T-helper 1 cell treated with Interleukin-12 subunit alpha and Interleukin-12 subunit beta and Interleukin-4 antibody, amounts not matched to agents 30 ng/mL and 1 ng/mL, for 36 hours (primary cell): ENCODE results near the gene RFPL3. TPM values are rescaled to one million over a fixed set of nuclear protein-coding genes. Genes with fewer than 3 reads are reported as not detected.
"Not testable (repeated sequence)": the region's sequence is repeated elsewhere in the genome, so short reads cannot be mapped to it uniquely, and the experiment has no call there.

Source experiments
- intact Hi-C: fragments of 100-400 bp; cut with micrococcal nuclease; formaldehyde crosslinking; loops from one replicate; pipeline ENCODE4 v1.15.1; 2024
- total RNA-seq: library from RNA; stranded (reverse); gene quantifications from 2 replicates; pipeline ENCODE4 v1.2.3, GENCODE V29; 2022

Gene RFPL3
- total RNA-seq, 1 donor from 2014 or later, result not detected

DNA sequence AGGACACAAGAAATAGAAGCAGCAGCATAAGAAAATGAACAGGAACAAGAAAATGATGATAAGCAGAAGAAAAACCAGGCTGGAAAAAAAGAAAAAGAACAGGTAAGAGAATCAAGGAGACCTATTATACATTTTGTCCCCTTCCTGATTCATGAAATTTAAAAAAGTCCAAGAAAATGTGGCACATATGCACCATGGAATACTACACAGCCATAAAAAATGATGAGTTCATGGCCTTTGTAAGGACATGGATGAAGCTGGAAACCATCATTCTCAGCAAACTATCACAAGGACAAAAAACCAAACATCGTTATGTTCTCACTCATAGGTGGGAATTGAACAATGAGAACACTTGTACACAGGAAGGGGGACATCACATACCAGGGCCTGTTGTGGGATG lies 5.8 kb upstream of the RFPL3 start:
- intact Hi-C loops, result loop anchor here (10.0 kb wide), 1 partner anchor 247 kb away; no protein-coding TSS in a partner anchor

DNA sequence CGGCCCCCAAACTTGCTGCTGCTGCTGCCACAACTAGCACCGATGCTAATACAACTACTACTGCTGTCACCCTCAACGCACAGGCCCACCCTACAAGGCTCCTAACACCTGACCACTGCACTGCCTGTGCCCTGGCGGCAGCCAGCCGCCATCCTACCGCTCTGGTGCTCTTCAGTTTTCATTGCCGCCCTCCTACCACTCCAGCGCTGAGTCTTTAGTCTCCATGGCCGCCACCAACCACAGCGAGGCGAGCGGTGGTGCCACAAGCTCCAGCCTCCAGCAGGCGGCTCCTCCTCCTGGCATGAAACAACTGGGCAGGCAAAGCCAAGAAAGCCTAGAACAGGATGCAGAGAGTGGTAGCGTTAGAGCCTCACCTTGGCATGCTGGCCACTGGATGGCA lies 5.0 kb upstream of the RFPL3 start:
- intact Hi-C loops, result loop anchor here (10.0 kb wide), 1 partner anchor 248 kb away; no protein-coding TSS in a partner anchor

DNA sequence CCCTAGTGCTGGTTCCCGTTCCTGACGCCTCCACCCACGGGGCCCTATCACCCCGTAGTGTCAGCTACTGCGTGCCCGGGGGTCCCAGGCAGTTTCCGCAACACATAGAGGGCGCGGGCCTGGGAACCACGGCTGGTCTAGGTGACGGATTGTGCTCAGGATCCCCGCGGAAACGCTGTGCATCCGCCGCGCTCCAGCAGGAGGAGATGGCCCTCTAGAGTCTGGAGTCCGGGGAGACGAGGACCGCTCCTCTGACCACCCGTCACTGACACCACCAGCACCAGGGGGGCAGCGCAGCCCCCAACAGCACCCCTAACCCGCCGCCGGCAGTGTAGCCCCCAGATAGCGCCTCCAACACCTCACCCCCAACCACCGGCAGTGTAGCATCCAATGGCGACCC lies 4.4 kb upstream of the RFPL3 start:
- intact Hi-C loops, result loop anchor here (10.0 kb wide), 1 partner anchor 248 kb away; no protein-coding TSS in a partner anchor

DNA sequence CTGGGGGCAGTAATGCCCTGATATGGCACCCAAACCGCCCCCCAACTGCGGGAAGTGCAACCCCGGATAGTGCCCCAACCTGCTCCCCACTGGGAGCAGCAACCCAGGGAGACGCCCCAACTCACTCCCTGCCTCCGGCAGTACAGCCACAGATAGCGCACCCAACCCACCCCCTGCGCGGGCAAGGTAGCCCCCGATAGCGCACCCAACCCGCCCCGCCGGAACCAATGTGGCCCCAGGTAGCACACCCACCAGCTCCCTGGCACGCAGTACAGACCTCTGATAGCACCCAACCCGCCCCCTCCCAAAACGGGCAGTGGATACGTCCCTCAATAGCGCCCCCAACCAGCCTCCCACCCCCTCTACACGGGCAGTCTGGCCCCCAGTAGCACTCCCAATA lies 3.8 kb upstream of the RFPL3 start:
- intact Hi-C loops, result loop anchor here (10.0 kb wide), 1 partner anchor 249 kb away; no protein-coding TSS in a partner anchor

DNA sequence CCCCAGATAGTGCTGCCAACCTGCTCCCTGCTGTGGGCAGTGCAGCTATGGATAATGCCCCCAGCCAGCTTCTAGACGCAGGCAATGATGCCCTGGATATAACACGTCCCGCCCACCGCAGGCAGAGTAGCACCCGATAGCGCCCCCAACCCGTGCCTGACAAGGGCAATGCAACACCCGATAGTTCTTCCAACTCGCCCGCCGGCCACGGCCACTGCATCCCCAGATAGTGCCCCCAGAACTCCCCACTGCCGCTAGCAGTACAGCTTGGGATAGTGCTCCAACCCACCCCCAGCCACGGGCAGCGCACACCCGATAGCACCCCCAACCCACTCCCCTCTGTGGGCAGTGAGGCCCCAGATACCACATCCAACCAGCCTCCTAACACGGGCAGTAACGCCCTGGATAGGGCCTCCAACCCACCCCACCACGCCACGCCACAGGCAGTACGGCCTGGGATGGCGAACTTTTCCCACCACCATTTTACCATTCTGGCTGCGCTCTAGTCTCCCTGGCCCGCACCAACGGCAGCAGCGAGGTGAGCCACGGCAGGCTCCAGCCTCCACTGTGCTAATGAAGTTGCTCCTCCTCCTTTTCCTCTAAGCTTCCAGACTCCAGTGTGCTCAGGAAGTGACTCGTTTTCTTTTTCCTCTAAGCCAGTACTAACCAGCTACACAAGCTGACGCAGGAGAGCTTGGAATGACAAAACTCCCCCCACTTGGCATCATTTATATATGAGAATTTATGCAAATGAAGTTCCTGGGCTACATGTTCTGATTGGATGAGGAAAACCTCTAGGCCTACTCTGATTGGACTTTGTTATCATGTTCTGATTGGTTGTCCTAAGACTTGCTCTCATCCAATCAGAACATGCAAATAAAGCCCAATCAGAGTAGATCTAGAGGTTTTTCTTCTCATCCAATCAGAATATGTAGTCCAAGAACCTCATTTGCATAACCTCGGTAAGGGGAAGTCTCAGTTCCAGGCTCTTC lies 3.0 kb upstream of the RFPL3 start:
- intact Hi-C loops, result loop anchor here (10.0 kb wide), 1 partner anchor 250 kb away; no protein-coding TSS in a partner anchor

DNA sequence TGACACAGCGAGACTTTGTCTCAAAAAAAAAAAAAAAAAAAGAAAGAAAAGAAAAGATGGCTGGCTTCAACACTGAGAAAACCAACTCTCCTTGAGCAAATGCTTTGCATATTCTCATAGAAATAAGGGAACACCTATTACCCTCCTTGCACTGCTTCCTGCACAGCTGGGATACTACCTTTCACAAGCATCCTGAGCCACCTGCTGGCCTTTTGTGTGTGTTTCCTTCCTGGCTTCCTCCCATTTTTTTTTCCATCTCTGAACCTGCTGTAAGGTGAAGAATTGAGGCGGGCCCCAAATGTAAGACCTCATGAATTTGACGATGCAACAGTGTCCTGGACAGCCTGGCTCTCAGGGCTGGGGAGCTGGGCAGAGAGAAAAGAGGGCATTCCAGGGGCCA lies 1.9 kb upstream of the RFPL3 start:
- intact Hi-C loops, result loop anchor here (10.0 kb wide), 1 partner anchor 251 kb away; no protein-coding TSS in a partner anchor

DNA sequence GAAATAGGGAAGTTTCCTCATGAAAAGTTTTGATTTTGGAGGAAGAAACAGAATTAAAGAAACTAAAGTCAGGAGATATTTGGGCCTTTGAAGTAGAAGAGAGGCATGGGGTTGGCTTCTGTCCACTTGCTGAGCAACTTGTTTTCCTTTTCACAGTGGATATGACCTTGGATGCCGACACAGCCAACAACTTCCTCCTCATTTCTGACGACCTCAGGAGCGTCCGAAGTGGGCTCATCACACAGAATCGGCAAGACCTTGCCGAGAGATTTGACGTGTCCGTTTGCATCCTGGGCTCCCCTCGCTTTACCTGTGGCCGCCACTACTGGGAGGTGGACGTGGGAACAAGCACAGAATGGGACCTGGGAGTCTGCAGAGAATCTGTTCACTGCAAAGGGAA lies 2.4 kb downstream of the RFPL3 start:
- intact Hi-C loops, result not testable (repeated sequence)

DNA sequence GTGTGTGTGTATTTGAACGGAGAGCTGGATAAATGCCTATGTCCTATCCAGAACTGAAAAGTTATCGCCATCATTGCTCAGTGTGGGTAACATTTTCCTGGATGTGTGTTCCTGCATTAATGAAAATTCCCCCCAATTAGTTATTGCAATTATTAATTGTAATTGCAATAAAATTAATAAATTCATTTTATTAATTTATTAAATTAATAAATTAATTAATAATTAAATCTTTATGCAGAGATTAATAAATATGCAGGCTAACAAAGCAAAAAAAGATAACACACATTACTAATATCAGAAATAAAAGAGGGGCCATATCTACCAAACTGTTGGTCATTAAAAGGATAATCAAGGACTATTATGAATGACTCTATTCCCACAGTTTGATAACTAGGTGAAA lies 3.6 kb downstream of the RFPL3 start:
- intact Hi-C loops, result no loop called here

DNA sequence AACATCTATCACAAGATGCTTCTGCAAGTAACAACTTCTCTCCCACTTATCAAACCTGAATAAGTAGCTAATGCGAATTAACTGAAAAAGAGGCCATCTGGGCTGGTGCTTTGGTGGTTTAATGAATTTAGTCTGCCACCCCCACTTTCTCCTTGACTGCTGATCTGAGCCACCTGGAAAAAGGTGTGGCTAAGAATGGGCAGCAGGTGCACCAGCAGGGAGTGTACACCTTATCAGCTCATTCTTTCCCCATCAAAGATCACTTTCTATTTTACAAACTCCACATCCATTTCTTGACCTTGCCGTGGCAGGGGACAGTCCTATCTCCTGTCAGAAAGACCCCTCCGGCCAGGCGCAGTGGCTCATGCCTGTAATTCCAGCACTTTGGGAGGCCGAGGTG lies 6.5 kb downstream of the RFPL3 start:
- intact Hi-C loops, result no loop called here

DNA sequence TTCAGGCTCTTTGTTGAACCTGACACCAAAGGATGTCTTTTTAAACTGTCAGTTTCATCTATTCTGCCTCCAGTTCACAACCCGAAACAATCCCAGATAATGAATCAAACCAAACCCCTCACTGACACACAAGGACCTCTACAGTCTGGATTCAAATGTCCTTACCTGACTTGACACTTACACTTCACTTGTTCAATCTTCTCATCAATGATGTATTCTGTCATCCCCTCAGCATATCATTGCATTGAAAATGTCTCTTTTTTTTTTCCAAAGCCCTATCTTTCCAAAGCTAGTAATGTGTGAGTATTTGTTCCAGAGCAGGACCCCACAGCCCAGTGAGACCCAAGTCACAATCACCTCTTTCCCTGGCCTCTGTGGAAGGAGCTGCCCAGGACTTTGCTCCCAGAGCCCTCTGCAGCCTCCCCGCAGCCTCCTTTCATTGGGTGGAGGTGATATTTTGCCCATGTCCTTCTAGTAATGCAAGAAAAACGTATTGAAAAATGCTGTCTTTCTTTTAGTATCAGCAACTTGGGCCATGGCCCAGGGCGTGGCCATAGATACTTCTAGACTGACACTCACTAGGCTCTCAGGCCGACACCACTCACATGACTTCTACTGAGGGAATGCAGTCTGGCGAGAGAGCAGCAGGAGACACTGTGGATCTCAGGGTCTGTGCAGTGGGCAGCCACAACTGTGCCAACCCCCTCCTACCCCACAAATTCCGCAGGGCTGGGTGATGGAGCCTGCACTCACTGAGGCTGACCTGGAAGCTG lies 18.2 kb downstream of the RFPL3 start:
- intact Hi-C loops, result no loop called here

DNA sequence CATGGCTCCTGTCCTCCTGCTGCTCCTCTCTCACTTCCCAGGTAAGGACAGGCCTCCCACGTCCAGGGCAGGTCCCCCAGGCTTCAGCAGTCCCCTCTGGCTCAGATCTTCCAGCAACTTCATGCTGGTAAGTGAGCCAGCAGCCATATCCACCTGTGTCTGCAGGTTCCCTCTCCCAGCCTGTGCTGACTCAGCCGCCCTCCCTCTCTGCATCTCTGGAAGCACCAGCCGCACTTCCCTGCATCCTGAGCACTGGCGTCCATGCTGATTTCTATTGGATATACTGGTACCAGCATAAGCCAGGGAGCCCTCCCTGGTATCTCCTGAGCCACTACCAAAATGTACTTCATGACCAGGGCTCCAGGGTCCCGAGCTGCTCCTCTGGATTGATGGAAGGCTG lies 19.0 kb downstream of the RFPL3 start:
- intact Hi-C loops, result no loop called here

DNA sequence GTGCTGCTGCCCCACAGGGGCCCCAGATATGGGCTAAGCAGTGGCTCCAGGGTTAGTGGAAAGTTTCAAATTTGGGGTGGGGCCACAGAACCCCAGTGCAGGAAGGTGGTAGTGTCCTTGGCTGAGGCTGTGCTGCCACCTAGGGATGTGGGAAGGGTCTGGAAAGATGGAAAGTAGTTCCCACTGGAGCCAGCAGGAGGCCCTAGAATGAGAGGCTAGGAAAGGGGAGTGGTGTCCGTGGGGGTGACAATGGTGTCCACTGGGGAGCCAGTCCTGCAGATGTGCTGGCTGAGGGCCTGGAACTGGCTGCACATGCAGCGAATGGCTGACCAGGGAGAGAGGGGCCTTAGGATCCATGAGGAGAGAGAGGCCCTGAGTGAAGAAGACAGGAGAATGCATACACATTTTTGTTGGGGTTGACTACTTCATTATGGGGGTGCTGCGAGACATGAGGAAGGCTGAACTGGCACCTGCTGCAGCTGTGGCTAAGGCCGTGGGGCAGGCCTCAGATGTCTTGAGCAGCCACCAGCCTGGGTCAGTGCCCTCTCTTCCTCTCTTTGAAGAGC lies 21.1 kb downstream of the RFPL3 start:
- intact Hi-C loops, result no loop called here

DNA sequence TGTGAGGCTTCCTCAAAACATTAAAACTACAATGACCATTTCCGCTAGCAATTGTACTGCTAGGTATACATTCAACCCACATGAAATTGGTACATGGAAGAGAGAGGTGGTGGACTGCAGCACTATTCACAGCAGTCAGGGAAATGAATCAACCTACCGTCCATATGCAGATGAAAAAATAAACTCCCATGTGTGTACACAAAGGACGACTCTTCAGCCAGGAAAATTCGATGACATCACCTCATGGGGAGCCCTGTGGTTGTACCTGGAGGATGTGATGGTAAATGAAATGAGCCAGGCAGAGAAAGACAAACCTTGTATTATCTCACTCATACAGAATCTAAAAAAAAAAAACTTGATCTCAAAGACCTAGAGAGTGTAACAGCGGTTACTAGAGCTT lies 23.3 kb downstream of the RFPL3 start:
- intact Hi-C loops, result no loop called here

DNA sequence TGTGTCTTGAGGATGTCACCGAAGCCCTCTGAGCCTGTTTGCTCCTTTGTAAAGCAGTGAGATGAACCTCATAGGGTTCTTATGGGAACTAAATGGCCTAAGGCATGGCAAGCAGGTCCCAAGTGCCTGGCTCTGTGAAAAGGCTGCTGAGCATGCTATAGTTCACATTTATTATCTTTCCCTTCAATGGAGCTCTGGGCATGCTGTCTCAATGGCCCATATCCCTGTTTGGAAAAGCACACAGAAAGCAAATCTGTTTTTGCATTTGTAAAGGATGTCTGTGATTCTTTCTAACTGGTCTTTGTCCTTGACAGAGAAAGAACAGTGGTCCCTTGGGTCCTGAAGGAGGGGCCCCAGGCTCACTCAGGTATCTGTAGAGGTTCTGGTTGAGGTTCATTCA lies 28.0 kb downstream of the RFPL3 start:
- intact Hi-C loops, result no loop called here

DNA sequence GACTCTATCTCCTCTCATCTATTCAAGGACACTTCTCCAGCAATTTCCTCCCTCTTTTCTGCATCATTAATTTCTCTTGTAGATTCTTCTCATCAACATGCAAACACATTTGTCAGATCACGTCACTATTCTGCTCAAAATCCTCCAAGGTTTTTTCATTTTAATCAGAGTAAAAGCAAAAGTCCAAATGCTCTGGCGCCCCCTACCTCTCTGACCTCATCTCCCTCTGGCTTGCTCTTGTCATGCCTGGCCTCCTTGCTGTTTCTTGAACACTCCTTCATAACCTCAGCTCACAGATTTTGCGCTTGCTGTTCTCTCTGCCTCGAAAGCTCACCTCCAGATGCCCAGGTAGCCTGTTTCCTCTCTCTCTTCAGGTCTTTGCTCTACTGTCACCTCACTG lies 32.0 kb downstream of the RFPL3 start:
- intact Hi-C loops, result loop anchor here (1.0 to 2.0 kb wide), 2 partner anchors 286 to 413 kb away; no protein-coding TSS in a partner anchor

DNA sequence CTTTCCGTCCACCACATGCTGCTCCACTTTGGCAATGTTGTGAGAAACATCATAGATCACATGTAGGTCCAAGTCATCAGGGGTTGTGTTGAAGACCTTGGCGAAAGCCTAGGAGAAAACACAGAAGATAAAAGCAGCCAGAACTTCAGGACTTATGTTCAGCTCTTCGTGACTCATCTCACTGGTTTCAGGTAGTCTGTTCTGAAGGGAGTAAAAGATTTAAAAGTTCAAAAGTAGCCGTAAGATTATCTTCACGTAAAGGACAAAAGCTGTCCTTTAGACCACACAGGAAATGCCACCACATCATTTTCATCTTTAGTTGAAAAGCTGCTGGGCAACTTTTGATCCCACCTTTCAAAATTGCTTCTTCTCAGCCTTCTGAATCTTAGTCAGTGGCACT lies 37.4 kb downstream of the RFPL3 start:
- intact Hi-C loops, result no loop called here

DNA sequence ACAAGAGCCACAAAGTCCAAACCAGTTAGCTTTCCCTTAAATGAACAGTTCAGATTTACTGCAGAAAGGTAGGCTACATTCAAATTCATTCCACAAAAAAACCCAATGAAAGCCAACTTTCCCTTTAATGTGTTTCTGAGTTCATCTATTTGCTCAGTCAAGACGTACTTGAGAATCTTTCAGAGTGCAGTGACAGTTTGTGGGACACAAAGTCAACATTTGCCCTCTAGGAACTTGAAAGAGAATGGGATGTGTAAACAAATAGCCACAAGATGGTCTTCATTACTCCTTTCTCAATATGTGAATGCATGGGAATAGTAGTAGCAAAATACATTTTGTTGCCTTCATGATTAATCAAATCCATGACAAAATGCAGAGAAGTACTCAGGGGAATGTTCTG lies 38.6 kb downstream of the RFPL3 start:
- intact Hi-C loops, result no loop called here

DNA sequence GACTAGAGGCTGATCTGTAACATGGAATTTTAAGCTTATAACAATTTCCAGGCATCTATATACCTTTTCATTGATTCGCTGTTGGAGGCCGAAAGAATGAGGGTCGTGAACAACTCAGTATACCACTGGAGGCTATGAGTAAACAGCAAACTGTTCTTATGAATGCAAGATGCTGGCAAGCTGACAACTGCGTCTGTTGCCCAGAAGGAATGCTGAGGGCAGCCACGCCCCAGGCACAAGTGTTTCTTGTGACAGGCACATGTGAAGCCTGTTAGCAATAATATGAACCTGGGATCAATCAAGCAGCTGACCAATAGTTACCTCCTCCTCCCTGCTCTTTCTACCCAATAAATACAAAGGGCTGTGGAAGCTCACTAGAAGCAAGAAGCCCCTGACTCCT lies 39.1 kb downstream of the RFPL3 start:
- intact Hi-C loops, result no loop called here

DNA sequence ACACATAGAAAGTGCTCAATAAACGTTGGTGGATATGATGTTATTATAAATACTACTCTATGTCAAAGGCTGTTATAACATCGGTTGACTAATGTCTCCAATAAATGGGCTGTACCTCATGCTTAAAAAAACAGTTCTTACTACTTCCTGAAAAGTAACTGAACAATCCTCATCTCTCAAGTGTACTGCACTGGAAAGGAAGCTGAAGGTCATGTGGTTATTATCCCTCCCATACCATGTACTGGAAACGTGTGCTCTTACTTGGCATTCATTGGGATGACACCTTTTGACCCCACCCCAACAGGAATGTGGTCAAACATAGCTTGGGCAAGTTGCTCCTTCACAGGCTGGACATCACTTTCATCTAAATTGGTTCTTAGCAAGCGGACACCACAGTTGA lies 43.8 kb downstream of the RFPL3 start:
- intact Hi-C loops, result no loop called here

DNA sequence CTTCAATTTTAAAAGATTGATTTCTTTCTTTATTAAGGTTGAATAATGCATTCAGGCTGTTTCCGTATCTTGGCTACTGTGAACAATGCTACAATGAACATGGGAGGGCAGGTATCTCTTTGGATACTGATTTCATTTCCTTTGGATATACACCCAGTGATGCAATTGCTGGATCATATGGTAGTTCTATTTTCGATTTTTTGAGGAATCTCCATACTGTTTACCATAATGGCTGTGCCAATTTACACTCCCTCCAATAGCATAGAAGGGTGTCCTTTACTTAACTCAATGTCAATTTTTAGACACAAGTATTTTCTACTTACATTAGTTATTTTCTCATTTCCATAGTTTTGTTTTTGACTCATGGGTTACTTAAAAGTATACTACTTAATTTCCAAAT lies 46.4 kb downstream of the RFPL3 start:
- intact Hi-C loops, result no loop called here

DNA sequence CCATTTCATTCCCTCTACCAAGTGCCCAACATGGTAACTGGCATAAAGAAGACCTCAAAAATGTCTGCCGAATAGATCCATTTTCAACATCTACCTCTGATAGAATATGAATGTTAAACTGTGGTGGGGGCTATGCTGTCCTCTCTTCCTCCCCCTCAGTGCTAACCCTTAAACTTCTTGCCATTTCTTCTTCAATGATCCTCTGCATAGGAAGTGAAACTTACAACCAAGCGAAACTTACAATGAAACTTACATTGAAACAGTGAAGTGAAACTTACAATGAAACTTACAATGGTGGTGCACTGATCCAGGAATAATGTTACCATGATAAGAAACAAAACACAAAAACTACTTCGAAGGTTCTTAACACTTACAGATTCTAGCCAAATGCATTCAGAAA lies 49.6 kb downstream of the RFPL3 start:
- intact Hi-C loops, result no loop called here

DNA sequence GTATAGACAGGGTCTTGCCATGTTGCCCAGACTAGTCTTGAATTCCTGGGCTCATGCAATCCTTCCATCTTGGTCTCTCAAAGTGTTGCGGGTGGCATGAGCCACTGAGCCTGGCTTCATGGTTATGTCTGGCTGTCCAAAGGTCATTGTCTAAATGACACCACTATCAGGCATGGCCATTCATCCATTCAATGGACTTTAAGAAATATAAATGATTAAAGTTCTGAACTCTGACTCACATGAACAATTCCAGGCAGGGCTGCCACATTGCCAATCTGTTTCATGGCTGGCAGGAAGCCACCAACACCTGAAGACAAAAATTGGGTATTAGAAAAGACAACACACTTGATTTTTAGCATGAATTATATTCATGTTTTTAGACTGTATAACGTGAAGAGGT lies 50.3 kb downstream of the RFPL3 start:
- intact Hi-C loops, result no loop called here
